GM23338 (cell line): Measurements from ENCODE around the gene MICAL3. TPM values are rescaled to one million over a fixed set of nuclear protein-coding genes. Genes with fewer than 3 reads are reported as not detected.

ENCODE experiments used
- ATAC-seq: fragments of 200-7000 bp; cut with Tn5 transposase; 3 replicates; pipeline ENCODE4 v1.9.1; 2020
- DNase-seq: peaks from one replicate; pipeline ENCODE4 v3.0.0-alpha.2; 2015; ENCODE audit warnings: low spot score
- H2AFZ ChIP-seq: fragments of 200-600 bp; sonication (generic); 2 replicates; pipeline ENCODE4 v1.8.0; 2016; ENCODE audit warnings: antibody characterized with exemption, mild to moderate bottlenecking, moderate library complexity
- H3F3A ChIP-seq: fragments of 200-600 bp; sonication (generic); replicated peaks from 2 replicates; pipeline ENCODE4 v1.8.0; 2017; ENCODE audit warnings: antibody characterized with exemption, mixed run types, low read depth
- H3K27ac ChIP-seq: fragments of 200-600 bp; sonication (generic); 2 replicates; pipeline ENCODE4 v1.6.1; 2016; ENCODE audit warnings: low read depth
- H3K27me3 ChIP-seq: fragments of 200-600 bp; sonication (generic); 2 replicates; pipeline ENCODE4 v1.8.0; 2016; ENCODE audit warnings: mild to moderate bottlenecking, mixed run types, moderate library complexity; ENCODE audit not compliant: insufficient read depth
- H3K36me3 ChIP-seq: fragments of 200-600 bp; sonication (generic); 2 replicates; pipeline ENCODE4 v1.8.0; 2016; ENCODE audit warnings: mild to moderate bottlenecking; ENCODE audit not compliant: insufficient read depth
- H3K4me1 ChIP-seq: fragments of 200-600 bp; sonication (generic); 2 replicates; pipeline ENCODE4 v1.8.0; 2016; ENCODE audit warnings: mild to moderate bottlenecking, moderate library complexity; ENCODE audit not compliant: insufficient read depth
- H3K4me2 ChIP-seq: fragments of 200-600 bp; sonication (generic); 2 replicates; pipeline ENCODE4 v1.7.1; 2017; ENCODE audit warnings: mixed run types
- H3K4me3 ChIP-seq: fragments of 200-600 bp; sonication (generic); 2 replicates; pipeline ENCODE4 v1.6.1; 2016; ENCODE audit warnings: mixed run types
- H3K79me2 ChIP-seq: fragments of 200-600 bp; sonication (generic); replicated peaks from 2 replicates; pipeline ENCODE4 v1.8.0; 2017; ENCODE audit warnings: mild to moderate bottlenecking; ENCODE audit not compliant: insufficient read depth
- H3K9me2 ChIP-seq: fragments of 200-600 bp; sonication (generic); 2 replicates; pipeline ENCODE4 v1.8.0; 2017; ENCODE audit not compliant: insufficient read depth
- H4K20me1 ChIP-seq: fragments of 200-600 bp; sonication (generic); replicated peaks from 2 replicates; pipeline ENCODE4 v1.8.0; 2017; ENCODE audit warnings: mild to moderate bottlenecking; ENCODE audit not compliant: insufficient read depth
- H3K27ac Mint-ChIP-seq: 2 replicates; pipeline ENCODE4 v1.8.0; 2020; ENCODE audit warnings: inconsistent platforms, mild to moderate bottlenecking, moderate library complexity, mixed read lengths
- H3K27me3 Mint-ChIP-seq: 3 replicates; pipeline ENCODE4 v1.8.0; 2022; ENCODE audit warnings: low read depth, mild to moderate bottlenecking, moderate library complexity, mixed read lengths, inconsistent platforms; ENCODE audit not compliant: insufficient read depth, poor library complexity
- H3K36me3 Mint-ChIP-seq: 3 replicates; pipeline ENCODE4 v1.8.0; 2021; ENCODE audit warnings: low read depth, mild to moderate bottlenecking, inconsistent platforms, moderate library complexity, mixed read lengths
- H3K4me1 Mint-ChIP-seq: 3 replicates; pipeline ENCODE4 v1.8.0; 2020; ENCODE audit warnings: mild to moderate bottlenecking, inconsistent platforms, mixed read lengths
- H3K4me3 Mint-ChIP-seq: 3 replicates; pipeline ENCODE4 v1.8.0; 2021; ENCODE audit warnings: moderate library complexity, mild to moderate bottlenecking, inconsistent platforms, mixed read lengths
- H3K9me3 Mint-ChIP-seq: 3 replicates; pipeline ENCODE4 v1.8.0; 2020; ENCODE audit warnings: moderate library complexity, mild to moderate bottlenecking, inconsistent platforms, mixed read lengths
- CREB1 ChIP-seq: fragments of 250-450 bp; sonication (Bioruptor Pico); IDR thresholded peaks from 2 replicates; pipeline ENCODE4 v1.5.0; 2020; ENCODE audit warnings: low read depth, mild to moderate bottlenecking, moderate library complexity
- EZH2 ChIP-seq: fragments of 200-600 bp; sonication (generic); IDR thresholded peaks from one replicate; pipeline ENCODE4 v1.8.0; 2017; ENCODE audit warnings: antibody characterized with exemption, mild to moderate bottlenecking, low read depth; ENCODE audit not compliant: unreplicated experiment
- EZH2phosphoT487 ChIP-seq: fragments of 200-600 bp; sonication (generic); IDR thresholded peaks from one replicate; pipeline ENCODE4 v1.8.1; 2018; ENCODE audit warnings: antibody characterized with exemption; ENCODE audit not compliant: unreplicated experiment
- JUNB ChIP-seq: IDR thresholded peaks from one replicate; pipeline ENCODE4 v1.6.1; 2016; ENCODE audit warnings: antibody characterized with exemption; ENCODE audit not compliant: unreplicated experiment
- POLR2AphosphoS5 ChIP-seq: IDR thresholded peaks from 2 replicates; pipeline ENCODE4 v1.6.1; 2016; ENCODE audit warnings: antibody characterized with exemption, low read depth
- STAT1 ChIP-seq: IDR thresholded peaks from one replicate; pipeline ENCODE4 v1.6.1; 2016; ENCODE audit warnings: antibody characterized with exemption; ENCODE audit not compliant: unreplicated experiment
- ZNF114 ChIP-seq: fragments of 250-450 bp; sonication (Bioruptor Pico); IDR thresholded peaks from 2 replicates; pipeline ENCODE4 v1.5.0; 2020; ENCODE audit warnings: mild to moderate bottlenecking, moderate library complexity
- polyA plus RNA-seq: library from polyadenylated mRNA; unstranded; fragments of >200 nt; fragmentation: Nextera tagmentation; extraction: Ambion mirVana; gene quantifications from 2 replicates; pipeline ENCODE4 v1.2.1, GENCODE V29; 2016
- total RNA-seq: library from RNA; depleted of rRNA; stranded (reverse); fragments of >200 nt; shearing (Covaris generic); gene quantifications from 2 replicates; pipeline ENCODE4 v1.2.3, GENCODE V29; 2014
- TF ChIP-seq, protein P1 (sequence below): IDR thresholded peaks from 2 replicates; pipeline ENCODE4 v1.6.1; 2016; ENCODE audit warnings: antibody characterized with exemption
- TF ChIP-seq, protein P2 (sequence below): fragments of 250-450 bp; sonication (Bioruptor Pico); IDR thresholded peaks from 2 replicates; pipeline ENCODE4 v1.5.0; 2020; ENCODE audit warnings: mild to moderate bottlenecking, moderate library complexity
- TF ChIP-seq, protein P3 (sequence below): IDR thresholded peaks from one replicate; pipeline ENCODE4 v1.6.1; 2018; ENCODE audit warnings: antibody characterized with exemption; ENCODE audit not compliant: unreplicated experiment

Gene MICAL3
- total and polyA plus RNA-seq, 2 experiments from 2014 or later: 10.1 to 33.9 TPM

DNA sequence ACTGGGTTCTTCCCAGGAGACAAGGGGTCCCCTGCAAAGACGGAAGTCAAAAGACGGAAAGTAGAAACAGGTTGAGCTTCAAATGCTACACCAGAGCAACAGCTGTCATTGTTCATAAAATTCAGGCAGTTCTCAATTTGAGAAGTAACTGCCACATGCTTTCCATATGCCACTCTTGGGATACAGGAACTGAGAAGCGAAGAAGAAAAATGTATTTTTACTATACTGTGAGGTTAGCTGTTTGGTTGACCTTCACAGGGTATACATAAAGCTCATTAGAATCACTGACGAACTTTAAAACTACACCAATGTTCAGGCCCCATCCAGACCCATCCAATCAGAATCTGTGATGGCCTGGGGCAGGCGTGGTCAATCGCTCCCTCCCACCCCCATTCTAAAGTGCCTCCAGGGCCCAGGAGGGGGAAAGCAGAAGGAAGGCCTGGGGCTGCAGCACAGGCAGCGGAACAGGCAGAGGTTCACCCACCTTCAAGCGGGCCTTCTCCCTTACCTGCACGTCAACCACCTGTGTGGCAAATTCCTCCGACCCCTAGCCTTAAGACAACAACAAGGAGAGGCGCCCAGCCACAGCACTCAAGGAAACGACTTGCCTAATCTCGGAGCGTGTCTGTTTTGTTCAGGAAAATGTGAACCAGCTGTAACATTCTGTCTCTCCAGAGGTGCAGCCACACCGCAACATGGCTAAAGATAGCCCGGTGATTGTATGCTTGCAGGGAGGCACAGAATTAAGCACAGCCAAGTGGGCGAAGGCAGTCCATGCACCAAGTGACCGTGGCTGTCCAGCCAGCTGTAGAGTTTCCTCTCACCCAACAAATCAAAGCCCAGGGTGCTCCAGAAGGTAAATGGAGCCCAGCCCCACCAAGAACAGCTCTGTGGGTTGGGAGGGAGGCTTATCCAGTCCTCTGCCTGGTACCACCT, 82.6 kb downstream of the MICAL3 start:
- no peaks in the 10 kb centered on the region for H3K36me3 Mint-ChIP-seq

More for the DNA sequence above, 82.6 kb downstream of the MICAL3 start:
- DNase-seq: no peak
- Histone ChIP-seq H3K9me2 (no peaks in the 10 kb centered on the region), H3K4me3 (no peak overlapping the region), H3K36me3 (no peaks in the 10 kb centered on the region; the same call in 1 of the 2 replicates), H3F3A (no peaks in the 10 kb centered on the region), H3K79me2 (peaks cover 94% of the 10 kb centered on the region), H3K4me2 (no peak overlapping the region), H4K20me1 (no peaks in the 10 kb centered on the region; the same call in 1 of the 2 replicates), H3K27ac (no peak overlapping the region), H3K4me1 (peaks cover 45% of the 10 kb centered on the region), H3K27me3 (no peaks in the 10 kb centered on the region), H2AFZ (no peak overlapping the region)
- Mint-ChIP-seq H3K27ac (no peak overlapping the region), H3K4me3 (no peak overlapping the region), H3K27me3 (peaks cover 11% of the 10 kb centered on the region), H3K4me1 (peaks cover 58% of the 10 kb centered on the region), H3K9me3 (no peaks in the 10 kb centered on the region)
- TF ChIP-seq, protein P1, sequence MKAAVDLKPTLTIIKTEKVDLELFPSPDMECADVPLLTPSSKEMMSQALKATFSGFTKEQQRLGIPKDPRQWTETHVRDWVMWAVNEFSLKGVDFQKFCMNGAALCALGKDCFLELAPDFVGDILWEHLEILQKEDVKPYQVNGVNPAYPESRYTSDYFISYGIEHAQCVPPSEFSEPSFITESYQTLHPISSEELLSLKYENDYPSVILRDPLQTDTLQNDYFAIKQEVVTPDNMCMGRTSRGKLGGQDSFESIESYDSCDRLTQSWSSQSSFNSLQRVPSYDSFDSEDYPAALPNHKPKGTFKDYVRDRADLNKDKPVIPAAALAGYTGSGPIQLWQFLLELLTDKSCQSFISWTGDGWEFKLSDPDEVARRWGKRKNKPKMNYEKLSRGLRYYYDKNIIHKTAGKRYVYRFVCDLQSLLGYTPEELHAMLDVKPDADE: no peak
- TF ChIP-seq, protein P2, sequence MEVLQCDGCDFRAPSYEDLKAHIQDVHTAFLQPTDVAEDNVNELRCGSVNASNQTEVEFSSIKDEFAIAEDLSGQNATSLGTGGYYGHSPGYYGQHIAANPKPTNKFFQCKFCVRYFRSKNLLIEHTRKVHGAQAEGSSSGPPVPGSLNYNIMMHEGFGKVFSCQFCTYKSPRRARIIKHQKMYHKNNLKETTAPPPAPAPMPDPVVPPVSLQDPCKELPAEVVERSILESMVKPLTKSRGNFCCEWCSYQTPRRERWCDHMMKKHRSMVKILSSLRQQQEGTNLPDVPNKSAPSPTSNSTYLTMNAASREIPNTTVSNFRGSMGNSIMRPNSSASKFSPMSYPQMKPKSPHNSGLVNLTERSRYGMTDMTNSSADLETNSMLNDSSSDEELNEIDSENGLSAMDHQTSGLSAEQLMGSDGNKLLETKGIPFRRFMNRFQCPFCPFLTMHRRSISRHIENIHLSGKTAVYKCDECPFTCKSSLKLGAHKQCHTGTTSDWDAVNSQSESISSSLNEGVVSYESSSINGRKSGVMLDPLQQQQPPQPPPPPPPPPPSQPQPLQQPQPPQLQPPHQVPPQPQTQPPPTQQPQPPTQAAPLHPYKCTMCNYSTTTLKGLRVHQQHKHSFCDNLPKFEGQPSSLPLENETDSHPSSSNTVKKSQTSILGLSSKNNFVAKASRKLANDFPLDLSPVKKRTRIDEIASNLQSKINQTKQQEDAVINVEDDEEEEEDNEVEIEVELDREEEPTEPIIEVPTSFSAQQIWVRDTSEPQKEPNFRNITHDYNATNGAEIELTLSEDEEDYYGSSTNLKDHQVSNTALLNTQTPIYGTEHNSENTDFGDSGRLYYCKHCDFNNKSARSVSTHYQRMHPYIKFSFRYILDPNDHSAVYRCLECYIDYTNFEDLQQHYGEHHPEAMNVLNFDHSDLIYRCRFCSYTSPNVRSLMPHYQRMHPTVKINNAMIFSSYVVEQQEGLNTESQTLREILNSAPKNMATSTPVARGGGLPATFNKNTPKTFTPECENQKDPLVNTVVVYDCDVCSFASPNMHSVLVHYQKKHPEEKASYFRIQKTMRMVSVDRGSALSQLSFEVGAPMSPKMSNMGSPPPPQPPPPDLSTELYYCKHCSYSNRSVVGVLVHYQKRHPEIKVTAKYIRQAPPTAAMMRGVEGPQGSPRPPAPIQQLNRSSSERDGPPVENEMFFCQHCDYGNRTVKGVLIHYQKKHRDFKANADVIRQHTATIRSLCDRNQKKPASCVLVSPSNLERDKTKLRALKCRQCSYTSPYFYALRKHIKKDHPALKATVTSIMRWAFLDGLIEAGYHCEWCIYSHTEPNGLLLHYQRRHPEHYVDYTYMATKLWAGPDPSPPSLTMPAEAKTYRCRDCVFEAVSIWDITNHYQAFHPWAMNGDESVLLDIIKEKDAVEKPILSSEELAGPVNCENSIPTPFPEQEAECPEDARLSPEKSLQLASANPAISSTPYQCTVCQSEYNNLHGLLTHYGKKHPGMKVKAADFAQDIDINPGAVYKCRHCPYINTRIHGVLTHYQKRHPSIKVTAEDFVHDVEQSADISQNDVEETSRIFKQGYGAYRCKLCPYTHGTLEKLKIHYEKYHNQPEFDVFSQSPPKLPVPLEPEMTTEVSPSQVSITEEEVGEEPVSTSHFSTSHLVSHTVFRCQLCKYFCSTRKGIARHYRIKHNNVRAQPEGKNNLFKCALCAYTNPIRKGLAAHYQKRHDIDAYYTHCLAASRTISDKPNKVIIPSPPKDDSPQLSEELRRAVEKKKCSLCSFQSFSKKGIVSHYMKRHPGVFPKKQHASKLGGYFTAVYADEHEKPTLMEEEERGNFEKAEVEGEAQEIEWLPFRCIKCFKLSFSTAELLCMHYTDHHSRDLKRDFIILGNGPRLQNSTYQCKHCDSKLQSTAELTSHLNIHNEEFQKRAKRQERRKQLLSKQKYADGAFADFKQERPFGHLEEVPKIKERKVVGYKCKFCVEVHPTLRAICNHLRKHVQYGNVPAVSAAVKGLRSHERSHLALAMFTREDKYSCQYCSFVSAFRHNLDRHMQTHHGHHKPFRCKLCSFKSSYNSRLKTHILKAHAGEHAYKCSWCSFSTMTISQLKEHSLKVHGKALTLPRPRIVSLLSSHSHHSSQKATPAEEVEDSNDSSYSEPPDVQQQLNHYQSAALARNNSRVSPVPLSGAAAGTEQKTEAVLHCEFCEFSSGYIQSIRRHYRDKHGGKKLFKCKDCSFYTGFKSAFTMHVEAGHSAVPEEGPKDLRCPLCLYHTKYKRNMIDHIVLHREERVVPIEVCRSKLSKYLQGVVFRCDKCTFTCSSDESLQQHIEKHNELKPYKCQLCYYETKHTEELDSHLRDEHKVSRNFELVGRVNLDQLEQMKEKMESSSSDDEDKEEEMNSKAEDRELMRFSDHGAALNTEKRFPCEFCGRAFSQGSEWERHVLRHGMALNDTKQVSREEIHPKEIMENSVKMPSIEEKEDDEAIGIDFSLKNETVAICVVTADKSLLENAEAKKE (CRISPR knock-in tag): no peak
- TF ChIP-seq STAT1 (no peak), JUNB (no peak), CREB1 (CRISPR knock-in tag) (no peak), EZH2phosphoT487 (no peak), EZH2 (no peak), ZNF114 (CRISPR knock-in tag) (no peak), POLR2AphosphoS5 (no peak)
- TF ChIP-seq, protein P3, sequence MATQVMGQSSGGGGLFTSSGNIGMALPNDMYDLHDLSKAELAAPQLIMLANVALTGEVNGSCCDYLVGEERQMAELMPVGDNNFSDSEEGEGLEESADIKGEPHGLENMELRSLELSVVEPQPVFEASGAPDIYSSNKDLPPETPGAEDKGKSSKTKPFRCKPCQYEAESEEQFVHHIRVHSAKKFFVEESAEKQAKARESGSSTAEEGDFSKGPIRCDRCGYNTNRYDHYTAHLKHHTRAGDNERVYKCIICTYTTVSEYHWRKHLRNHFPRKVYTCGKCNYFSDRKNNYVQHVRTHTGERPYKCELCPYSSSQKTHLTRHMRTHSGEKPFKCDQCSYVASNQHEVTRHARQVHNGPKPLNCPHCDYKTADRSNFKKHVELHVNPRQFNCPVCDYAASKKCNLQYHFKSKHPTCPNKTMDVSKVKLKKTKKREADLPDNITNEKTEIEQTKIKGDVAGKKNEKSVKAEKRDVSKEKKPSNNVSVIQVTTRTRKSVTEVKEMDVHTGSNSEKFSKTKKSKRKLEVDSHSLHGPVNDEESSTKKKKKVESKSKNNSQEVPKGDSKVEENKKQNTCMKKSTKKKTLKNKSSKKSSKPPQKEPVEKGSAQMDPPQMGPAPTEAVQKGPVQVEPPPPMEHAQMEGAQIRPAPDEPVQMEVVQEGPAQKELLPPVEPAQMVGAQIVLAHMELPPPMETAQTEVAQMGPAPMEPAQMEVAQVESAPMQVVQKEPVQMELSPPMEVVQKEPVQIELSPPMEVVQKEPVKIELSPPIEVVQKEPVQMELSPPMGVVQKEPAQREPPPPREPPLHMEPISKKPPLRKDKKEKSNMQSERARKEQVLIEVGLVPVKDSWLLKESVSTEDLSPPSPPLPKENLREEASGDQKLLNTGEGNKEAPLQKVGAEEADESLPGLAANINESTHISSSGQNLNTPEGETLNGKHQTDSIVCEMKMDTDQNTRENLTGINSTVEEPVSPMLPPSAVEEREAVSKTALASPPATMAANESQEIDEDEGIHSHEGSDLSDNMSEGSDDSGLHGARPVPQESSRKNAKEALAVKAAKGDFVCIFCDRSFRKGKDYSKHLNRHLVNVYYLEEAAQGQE: no peak
- ATAC-seq: peak; percentile 54
